HUES6 (cell line): Measurements from ENCODE around the gene ENTPD7.

ENCODE experiments used
- H3K27ac ChIP-seq: 2 replicates; pipeline ENCODE4 v1.7.0; 2013; ENCODE audit warnings: low read depth, mild to moderate bottlenecking, low read length, inconsistent platforms
- H3K27me3 ChIP-seq: 2 replicates; pipeline ENCODE4 v1.6.1; 2013; ENCODE audit warnings: low read length; ENCODE audit not compliant: control insufficient read depth, insufficient read depth
- H3K36me3 ChIP-seq: 2 replicates; pipeline ENCODE4 v1.6.1; 2013; ENCODE audit warnings: low read length; ENCODE audit not compliant: control insufficient read depth, insufficient read depth
- H3K4me1 ChIP-seq: 2 replicates; pipeline ENCODE4 v1.6.1; 2013; ENCODE audit warnings: low read length; ENCODE audit not compliant: control insufficient read depth, insufficient read depth
- H3K4me3 ChIP-seq: 2 replicates; pipeline ENCODE4 v1.5.1; 2013; ENCODE audit warnings: low read depth, low read length
- H3K9ac ChIP-seq: one replicate; pipeline ENCODE4 v1.6.1; 2013; ENCODE audit warnings: mild to moderate bottlenecking, low read length
- H3K9me3 ChIP-seq: 2 replicates; pipeline ENCODE4 v1.6.1; 2013; ENCODE audit warnings: low read depth, low read length; ENCODE audit not compliant: control insufficient read depth, insufficient read depth

Gene ENTPD7

DNA sequence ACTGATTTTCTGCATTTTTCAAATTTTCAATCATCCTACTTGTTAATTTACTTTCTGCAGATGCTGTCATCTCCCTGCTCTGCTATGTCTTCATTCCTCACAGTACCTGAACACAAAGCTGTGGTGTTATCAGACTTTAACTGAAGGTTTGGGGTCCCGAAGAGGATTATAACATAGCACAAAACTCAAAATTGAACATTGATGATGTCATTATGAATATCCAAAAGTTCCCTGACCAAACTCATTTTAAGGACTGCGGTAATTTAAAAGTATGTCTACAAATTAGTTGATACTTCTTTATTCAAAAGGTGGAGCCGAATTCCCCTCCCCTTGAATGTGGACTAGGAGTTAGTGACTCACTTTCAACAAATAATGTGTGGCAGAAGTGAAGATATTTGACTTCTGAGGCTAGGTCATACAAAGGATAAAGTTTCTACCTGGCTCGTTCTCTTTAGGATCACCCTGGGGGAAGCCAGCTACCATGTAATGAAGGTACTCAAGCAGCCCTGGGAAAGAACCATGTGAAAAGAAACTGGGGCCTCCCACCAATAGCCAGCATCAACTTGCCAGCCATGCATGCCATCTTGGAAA, 6.4 kb upstream of the ENTPD7 start:
- H3K36me3 ChIP-seq = no peaks in the 10 kb centered on the region
- H3K9me3 ChIP-seq = no peaks in the 10 kb centered on the region
- H3K4me3 ChIP-seq = no peak overlapping the region
- H3K27me3 ChIP-seq = peaks cover 19% of the 10 kb centered on the region
- no peaks in the 10 kb centered on the region for H3K4me1 ChIP-seq
- H3K27ac ChIP-seq = no peak overlapping the region
- H3K9ac ChIP-seq = no peak overlapping the region

DNA sequence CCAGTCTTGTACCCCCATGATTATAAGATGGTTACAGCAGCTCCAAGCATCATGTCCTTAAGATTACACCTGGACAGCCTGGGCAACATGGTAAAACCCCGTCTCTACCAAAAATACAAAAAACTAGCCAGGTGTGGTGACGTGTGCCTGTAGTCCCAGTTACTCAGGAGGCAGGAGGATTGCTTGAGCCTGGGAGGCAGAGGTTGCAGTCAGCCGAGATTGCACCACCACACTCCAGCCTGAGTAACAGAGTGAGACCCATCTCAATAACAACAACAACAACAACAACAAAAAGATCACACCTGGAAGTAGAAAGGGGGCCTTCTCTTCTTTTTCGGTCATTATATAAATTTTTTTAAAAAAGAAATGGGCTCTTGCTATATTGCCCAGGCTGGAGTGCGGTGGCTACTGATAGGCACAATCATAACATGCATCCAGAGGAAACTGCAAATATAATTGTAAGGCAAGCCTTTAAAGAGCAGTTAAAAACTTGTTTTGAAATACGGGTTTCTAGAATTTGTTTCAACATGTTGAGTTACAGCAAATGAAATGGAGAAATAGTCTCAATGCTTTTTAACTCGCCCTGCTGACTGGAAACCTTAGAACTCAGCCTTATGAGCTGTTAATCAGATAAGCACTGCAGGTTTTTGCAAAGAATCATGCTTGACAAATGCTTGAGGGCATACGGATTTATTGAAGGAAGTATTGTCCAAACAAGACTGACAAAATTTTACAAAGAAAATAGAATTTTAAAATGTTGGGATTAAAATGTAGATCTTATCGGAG, 4.7 kb upstream of the ENTPD7 start:
- Histone ChIP-seq H3K27me3 (peaks cover 30% of the 10 kb centered on the region), H3K36me3 (no peaks in the 10 kb centered on the region), H3K4me1 (no peaks in the 10 kb centered on the region), H3K27ac (no peak overlapping the region), H3K4me3 (no peak overlapping the region), H3K9me3 (no peaks in the 10 kb centered on the region), H3K9ac (no peak overlapping the region)

GRCh38 chr10:99656199-99657064, 2.9 kb upstream of the ENTPD7 start:
- H3K4me1 ChIP-seq = no peaks in the 10 kb centered on the region
- H3K36me3 ChIP-seq = 0 out of 2 replicates have a peak, but pooled peaks cover 4% of the 10 kb centered on the region
- H3K9me3 ChIP-seq = no peaks in the 10 kb centered on the region
- H3K9ac ChIP-seq = no peak overlapping the region
- peaks cover 25% of the 10 kb centered on the region for H3K27me3 ChIP-seq
- H3K27ac ChIP-seq = no peak overlapping the region
- no peak overlapping the region for H3K4me3 ChIP-seq

DNA sequence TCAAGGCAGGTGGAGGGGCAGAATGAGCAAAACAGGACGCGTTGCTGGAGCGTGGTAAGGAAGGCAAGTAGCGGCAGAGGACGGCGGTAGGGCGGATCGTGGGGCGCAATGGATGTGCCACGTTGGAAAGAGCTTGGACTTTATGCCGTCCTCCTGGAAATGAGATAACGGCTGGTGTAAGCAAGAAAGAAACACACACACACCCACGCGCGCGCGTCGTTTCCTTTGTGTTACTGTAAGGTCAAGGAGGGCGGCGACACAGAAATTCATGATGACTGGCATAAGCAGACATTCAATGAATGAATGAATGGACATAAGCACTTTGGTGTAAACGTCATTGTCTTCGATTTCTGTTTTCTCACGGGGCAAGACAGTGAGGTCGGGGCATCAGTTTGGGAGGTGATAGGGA, 683 bp upstream of the ENTPD7 start:
- Histone ChIP-seq H3K9me3 (no peaks in the 10 kb centered on the region), H3K9ac (peak overlapping the region; percentile 28), H3K4me3 (peak overlapping the region; percentile 82), H3K36me3 (0 out of 2 replicates have a peak, but pooled peaks cover 15% of the 10 kb centered on the region), H3K27me3 (peaks cover 25% of the 10 kb centered on the region), H3K27ac (no peak overlapping the region), H3K4me1 (no peaks in the 10 kb centered on the region)

GRCh38 chr10:99659868-99660366, 608 bp downstream of the ENTPD7 start:
- peak overlapping the region; percentile 48; the same call in 1 of the 2 replicates for H3K27ac ChIP-seq
- peak overlapping the region; percentile 82 for H3K4me3 ChIP-seq
- H3K9ac ChIP-seq = peak overlapping the region; percentile 79
- H3K27me3 ChIP-seq = peaks cover 25% of the 10 kb centered on the region
- H3K4me1 ChIP-seq = no peaks in the 10 kb centered on the region
- 0 out of 2 replicates have a peak, but pooled peaks cover 16% of the 10 kb centered on the region for H3K36me3 ChIP-seq
- H3K9me3 ChIP-seq = no peaks in the 10 kb centered on the region

DNA sequence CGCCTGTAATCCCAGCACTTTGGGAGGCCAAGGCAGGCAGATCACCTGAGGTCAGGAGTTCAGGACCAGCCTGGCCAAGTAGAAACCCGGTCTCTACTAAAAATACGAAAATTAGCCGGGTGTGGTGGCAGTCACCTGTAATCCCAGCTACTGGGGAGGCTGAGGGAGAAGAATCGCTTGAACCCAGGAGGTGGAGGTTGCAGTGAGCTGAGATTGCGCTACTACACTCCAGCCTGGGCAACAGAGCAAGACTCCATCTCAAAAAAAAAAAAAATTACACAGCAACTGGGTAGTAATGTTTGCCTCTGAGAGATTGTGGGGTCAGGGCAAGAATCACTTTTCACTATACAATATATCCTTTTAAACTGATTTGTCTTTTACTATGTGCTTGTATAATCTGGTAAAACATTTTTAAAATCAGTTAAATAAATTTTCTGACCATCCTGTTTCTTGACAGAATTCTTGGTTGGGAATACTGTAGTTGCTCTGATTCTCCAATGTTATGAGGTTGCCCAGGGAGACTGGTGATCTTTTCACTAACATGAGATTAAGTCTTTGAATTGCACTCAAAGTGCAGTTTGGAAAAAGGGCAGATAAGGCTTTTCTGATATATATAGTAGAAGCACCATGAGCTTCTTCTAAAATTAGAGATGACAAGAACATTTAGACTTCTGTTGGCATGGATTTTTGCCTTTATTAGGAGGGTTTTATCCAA, 1.5 kb downstream of the ENTPD7 start:
- H3K9me3 ChIP-seq = no peaks in the 10 kb centered on the region
- no peak overlapping the region for H3K9ac ChIP-seq
- H3K4me3 ChIP-seq = peak overlapping the region; percentile 82; the same call in 1 of the 2 replicates
- no peak overlapping the region for H3K27ac ChIP-seq
- H3K27me3 ChIP-seq = peaks cover 25% of the 10 kb centered on the region
- H3K4me1 ChIP-seq = no peaks in the 10 kb centered on the region
- H3K36me3 ChIP-seq = peaks cover 16% of the 10 kb centered on the region; the same call in 1 of the 2 replicates

GRCh38 chr10:99661377-99661763, 2.1 kb downstream of the ENTPD7 start:
- Histone ChIP-seq H3K27ac (no peak overlapping the region), H3K9ac (no peak overlapping the region), H3K4me3 (no peak overlapping the region), H3K9me3 (no peaks in the 10 kb centered on the region), H3K4me1 (no peaks in the 10 kb centered on the region), H3K27me3 (peaks cover 22% of the 10 kb centered on the region), H3K36me3 (peaks cover 16% of the 10 kb centered on the region)

DNA sequence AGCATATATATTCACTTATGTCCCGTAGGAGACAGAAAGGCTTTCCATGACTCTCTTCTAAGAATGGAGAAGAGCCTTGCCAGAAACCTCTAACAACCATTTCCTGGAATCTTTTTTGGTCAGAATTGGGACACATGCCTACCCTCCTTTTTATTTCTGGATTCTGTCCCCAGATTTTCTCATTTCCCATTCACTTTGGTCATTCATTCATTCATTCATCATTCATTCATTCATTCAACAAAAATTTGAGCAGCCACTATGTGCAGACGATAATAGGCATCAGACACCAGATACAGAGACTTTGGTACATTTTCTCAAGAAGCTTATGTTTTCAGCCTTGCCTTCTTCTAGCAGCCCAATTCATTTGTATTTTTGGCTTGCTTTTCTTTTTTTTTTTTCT, 6.0 kb downstream of the ENTPD7 start:
- Histone ChIP-seq H3K27ac (no peak overlapping the region), H3K4me1 (no peaks in the 10 kb centered on the region), H3K27me3 (no peaks in the 10 kb centered on the region), H3K36me3 (peaks cover 24% of the 10 kb centered on the region), H3K9me3 (no peaks in the 10 kb centered on the region), H3K4me3 (no peak overlapping the region), H3K9ac (no peak overlapping the region)

DNA sequence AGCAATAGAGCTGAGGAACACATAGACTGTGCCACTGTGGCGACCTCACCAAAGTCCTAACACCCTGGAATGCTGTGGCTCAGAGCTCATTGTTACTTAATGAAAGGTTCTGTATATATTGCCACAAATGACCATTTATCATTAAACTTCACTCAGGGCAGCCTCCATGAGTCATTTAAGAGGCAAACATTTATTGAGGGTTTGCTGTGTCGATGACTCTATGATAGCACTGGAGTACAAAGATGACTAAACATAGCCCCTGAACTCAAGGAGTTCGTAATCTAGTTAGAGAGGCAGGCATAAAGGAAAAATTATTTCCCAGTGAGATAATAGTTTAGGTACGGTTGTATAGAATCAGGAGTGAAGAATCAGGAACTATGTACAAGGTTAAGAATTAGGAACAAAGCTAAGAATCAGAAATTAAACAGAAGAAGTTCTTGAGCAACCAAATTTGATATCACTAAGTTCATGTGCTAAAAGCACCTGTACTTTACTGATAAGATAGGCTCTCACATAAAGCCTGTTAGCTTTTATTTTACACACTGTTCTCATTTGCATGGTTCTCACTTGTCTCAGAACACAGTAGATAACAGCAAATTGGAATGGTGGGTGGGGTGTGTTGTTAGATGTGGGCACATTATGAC, 7.9 kb downstream of the ENTPD7 start:
- no peak overlapping the region for H3K4me3 ChIP-seq
- peaks cover 22% of the 10 kb centered on the region for H3K36me3 ChIP-seq
- no peaks in the 10 kb centered on the region for H3K9me3 ChIP-seq
- H3K4me1 ChIP-seq = no peaks in the 10 kb centered on the region
- no peaks in the 10 kb centered on the region for H3K27me3 ChIP-seq
- no peak overlapping the region for H3K27ac ChIP-seq
- H3K9ac ChIP-seq = no peak overlapping the region

DNA sequence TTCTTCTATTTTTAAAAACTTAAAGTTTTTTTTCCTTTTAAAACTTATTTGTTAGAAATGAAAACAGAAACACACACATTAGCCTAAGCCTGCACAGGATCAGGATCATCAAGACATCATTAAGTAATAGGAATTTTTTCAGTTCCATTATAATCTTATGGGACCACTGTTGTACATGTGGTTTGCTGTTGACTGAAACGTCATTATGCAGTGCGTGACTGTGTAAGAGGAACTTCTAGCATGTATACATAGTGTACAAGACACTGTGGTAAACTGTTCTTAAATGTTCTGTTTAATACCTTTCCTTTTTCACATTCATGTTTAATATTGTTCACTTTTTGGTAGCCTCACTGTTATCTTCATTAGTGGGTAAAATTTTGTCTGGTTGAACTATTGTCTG, 12.1 kb downstream of the ENTPD7 start:
- Histone ChIP-seq H3K27me3 (no peaks in the 10 kb centered on the region), H3K9me3 (no peaks in the 10 kb centered on the region), H3K36me3 (peaks cover 12% of the 10 kb centered on the region), H3K27ac (no peak overlapping the region), H3K9ac (no peak overlapping the region), H3K4me3 (no peak overlapping the region), H3K4me1 (no peaks in the 10 kb centered on the region)
